ENCODE results near the gene SUB1.

SUB1 gene

GRCh38 chr5:32585122-32585445 lies 273 bp upstream of the SUB1 start:
- TF ChIP-seq, protein P1, sequence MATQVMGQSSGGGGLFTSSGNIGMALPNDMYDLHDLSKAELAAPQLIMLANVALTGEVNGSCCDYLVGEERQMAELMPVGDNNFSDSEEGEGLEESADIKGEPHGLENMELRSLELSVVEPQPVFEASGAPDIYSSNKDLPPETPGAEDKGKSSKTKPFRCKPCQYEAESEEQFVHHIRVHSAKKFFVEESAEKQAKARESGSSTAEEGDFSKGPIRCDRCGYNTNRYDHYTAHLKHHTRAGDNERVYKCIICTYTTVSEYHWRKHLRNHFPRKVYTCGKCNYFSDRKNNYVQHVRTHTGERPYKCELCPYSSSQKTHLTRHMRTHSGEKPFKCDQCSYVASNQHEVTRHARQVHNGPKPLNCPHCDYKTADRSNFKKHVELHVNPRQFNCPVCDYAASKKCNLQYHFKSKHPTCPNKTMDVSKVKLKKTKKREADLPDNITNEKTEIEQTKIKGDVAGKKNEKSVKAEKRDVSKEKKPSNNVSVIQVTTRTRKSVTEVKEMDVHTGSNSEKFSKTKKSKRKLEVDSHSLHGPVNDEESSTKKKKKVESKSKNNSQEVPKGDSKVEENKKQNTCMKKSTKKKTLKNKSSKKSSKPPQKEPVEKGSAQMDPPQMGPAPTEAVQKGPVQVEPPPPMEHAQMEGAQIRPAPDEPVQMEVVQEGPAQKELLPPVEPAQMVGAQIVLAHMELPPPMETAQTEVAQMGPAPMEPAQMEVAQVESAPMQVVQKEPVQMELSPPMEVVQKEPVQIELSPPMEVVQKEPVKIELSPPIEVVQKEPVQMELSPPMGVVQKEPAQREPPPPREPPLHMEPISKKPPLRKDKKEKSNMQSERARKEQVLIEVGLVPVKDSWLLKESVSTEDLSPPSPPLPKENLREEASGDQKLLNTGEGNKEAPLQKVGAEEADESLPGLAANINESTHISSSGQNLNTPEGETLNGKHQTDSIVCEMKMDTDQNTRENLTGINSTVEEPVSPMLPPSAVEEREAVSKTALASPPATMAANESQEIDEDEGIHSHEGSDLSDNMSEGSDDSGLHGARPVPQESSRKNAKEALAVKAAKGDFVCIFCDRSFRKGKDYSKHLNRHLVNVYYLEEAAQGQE (IDR thresholded peaks at IDR 0.05; ENCODE audit: insufficient read depth in 1 of 2, low read depth in 2 of 2, low read length in 2 of 2) = no peak
- TF ChIP-seq SIN3A (IDR thresholded peaks at IDR 0.05; ENCODE audit: borderline replicate concordance, insufficient read depth, low read length) (no peak), FOXP2 (optimal IDR thresholded peaks at IDR 0.05; ENCODE audit: borderline replicate concordance, extremely low read depth, extremely low read length, insufficient read depth) (no peak), POLR2AphosphoS5 (IDR thresholded peaks at IDR 0.05; ENCODE audit: low read depth, low read length) (no peak), TAF1 (IDR thresholded peaks at IDR 0.05; ENCODE audit: borderline replicate concordance, insufficient read depth, low read length) (no peak)

- TF ChIP-seq SIN3A (IDR thresholded peaks at IDR 0.05; ENCODE audit: borderline replicate concordance, insufficient read depth, low read length) (peak; percentile 7; the same call in 1 of the 2 replicates), POLR2AphosphoS5 (IDR thresholded peaks at IDR 0.05; ENCODE audit: low read depth, low read length) (no peak)
Observed at GRCh38 chr5:32586276-32586599, 881 bp downstream of the SUB1 start.

- TF ChIP-seq, protein P1 (IDR thresholded peaks at IDR 0.05; ENCODE audit: insufficient read depth in 1 of 2, low read depth in 2 of 2, low read length in 2 of 2) = no peak
- no peak for TF ChIP-seq POLR2AphosphoS5 (IDR thresholded peaks at IDR 0.05; ENCODE audit: low read depth, low read length)
- no peak for TF ChIP-seq SIN3A (IDR thresholded peaks at IDR 0.05; ENCODE audit: borderline replicate concordance, insufficient read depth, low read length)
- TF ChIP-seq TAF1 (IDR thresholded peaks at IDR 0.05; ENCODE audit: borderline replicate concordance, insufficient read depth, low read length) = no peak
- TF ChIP-seq FOXP2 (optimal IDR thresholded peaks at IDR 0.05; ENCODE audit: borderline replicate concordance, extremely low read depth, extremely low read length, insufficient read depth) = no peak
Observed at GRCh38 chr5:32587067-32587551, 1.8 kb downstream of the SUB1 start.

GRCh38 chr5:32589416-32589815 lies 4.1 kb downstream of the SUB1 start:
- TF ChIP-seq, protein P1 (IDR thresholded peaks at IDR 0.05; ENCODE audit: insufficient read depth in 1 of 2, low read depth in 2 of 2, low read length in 2 of 2) = no peak
- TF ChIP-seq TAF1 (IDR thresholded peaks at IDR 0.05; ENCODE audit: borderline replicate concordance, insufficient read depth, low read length) (no peak), FOXP2 (optimal IDR thresholded peaks at IDR 0.05; ENCODE audit: borderline replicate concordance, extremely low read depth, extremely low read length, insufficient read depth) (no peak), POLR2AphosphoS5 (IDR thresholded peaks at IDR 0.05; ENCODE audit: low read depth, low read length) (no peak), SIN3A (IDR thresholded peaks at IDR 0.05; ENCODE audit: borderline replicate concordance, insufficient read depth, low read length) (no peak)

DNA sequence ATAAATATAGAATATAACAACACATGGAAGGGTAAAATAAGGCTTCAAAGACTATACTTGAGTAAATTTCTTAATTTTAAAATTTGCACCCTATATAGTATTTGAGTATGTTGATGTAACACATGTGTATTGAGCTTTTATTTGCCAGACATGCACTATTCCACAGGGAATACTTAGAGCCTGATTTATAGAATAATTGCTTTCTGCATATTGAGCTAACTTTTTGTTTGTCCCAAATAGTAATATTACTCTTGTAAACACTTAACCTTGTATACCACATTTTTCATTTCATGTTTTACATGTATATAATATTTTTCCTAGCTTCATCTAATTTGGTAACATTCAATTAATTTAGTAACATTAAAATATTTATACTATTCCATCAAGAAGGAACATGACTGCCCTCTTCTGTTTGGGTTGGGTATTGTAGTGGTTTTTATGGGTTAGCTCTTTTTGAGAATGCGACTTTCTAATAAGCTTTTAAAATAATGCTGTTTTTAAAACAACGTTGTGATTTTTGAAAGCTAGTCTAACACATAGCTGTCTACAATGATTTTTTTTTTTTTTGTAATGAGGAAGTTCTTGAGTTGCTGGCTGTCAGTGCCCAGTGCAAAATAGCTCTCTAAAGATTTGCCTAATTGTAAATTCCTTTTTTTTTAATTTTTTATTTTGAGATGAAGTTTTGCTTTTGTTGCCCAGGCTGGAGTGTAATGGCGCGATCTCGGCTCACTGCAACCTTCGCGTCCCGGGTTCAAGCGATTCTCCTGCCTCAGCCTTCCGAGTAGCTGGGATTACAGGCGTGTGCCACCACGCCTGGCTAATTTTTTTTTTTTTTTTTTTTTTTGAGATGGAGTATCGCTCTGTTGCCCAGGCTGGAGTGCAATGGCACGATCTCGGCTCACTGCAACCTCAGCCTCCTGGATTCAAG lies 4.8 kb downstream of the SUB1 start:
- TF ChIP-seq, protein P1 (IDR thresholded peaks at IDR 0.05; ENCODE audit: insufficient read depth in 1 of 2, low read depth in 2 of 2, low read length in 2 of 2) = no peak
- no peak for TF ChIP-seq FOXP2 (optimal IDR thresholded peaks at IDR 0.05; ENCODE audit: borderline replicate concordance, extremely low read depth, extremely low read length, insufficient read depth)
- TF ChIP-seq TAF1 (IDR thresholded peaks at IDR 0.05; ENCODE audit: borderline replicate concordance, insufficient read depth, low read length) = no peak
- peak; percentile 23; the same call in 1 of the 2 replicates for TF ChIP-seq POLR2AphosphoS5 (IDR thresholded peaks at IDR 0.05; ENCODE audit: low read depth, low read length)
